Vagina (tissue), 2 donors: ENCODE data around the gene PXN.

Experiments used
- POLR2A ChIP-seq, 2 donors: fragments of 450-650 bp; IDR thresholded peaks; one replicate each; pipeline ENCODE4 v1.6.1; 2017; ENCODE audit warnings: antibody characterized with exemption in 2 of 2, mild to moderate bottlenecking in 2 of 2, moderate library complexity in 2 of 2
- POLR2AphosphoS5 ChIP-seq, 2 donors: sonication (generic); formaldehyde crosslinking; IDR thresholded peaks; one replicate each; pipeline ENCODE4 v1.9.0; 2017; ENCODE audit warnings: antibody characterized with exemption in 2 of 2, mild to moderate bottlenecking in 2 of 2, low read depth in 1 of 2; ENCODE audit not compliant: insufficient read depth in 1 of 2
- TF ChIP-seq, protein P1 (sequence below), 3 experiments: fragments of 450-650 bp in 2 of 3; fragments of 200-600 bp in 1 of 3; sonication (generic) in 1 of 3; IDR thresholded peaks; one replicate each; pipeline ENCODE4 v1.5.1; 2017 to 2019; ENCODE audit warnings: antibody characterized with exemption in 3 of 3, mild to moderate bottlenecking in 2 of 3, moderate library complexity in 2 of 3

DNA sequence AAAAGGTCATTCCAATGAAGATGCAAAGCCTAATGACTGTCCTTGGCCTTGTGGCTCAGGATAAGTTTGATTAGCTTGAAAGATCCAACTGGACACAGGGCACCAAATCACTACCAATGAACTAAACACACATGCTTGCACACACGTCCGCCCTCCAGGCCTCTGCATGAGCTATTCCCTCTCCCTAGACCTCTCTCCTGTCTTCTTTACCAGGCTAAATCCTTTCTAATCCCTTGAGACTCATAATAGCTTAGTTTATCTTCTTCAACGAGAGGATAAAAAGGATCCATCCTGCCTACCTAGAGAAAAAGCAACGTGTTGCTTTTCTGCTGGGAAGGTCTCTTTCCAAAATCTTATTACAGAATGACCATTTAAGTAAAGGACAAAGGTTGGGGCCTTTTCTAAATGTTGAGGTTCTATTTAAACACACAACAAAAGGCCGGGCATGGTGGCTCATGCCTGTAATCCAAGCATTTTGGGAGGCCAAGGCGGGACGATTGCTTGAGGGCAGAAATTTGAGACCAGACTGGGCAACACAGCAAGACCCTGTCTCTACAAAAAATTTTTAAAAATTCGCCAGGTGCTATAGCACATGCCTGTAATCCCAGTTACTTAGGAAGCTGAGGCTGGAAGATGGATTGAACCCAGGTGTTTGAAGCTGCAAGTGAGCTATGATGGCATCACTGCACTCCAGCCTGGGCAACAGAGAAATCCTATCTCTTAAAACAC, 22.4 kb downstream of the PXN start:
- TF ChIP-seq, protein P1, sequence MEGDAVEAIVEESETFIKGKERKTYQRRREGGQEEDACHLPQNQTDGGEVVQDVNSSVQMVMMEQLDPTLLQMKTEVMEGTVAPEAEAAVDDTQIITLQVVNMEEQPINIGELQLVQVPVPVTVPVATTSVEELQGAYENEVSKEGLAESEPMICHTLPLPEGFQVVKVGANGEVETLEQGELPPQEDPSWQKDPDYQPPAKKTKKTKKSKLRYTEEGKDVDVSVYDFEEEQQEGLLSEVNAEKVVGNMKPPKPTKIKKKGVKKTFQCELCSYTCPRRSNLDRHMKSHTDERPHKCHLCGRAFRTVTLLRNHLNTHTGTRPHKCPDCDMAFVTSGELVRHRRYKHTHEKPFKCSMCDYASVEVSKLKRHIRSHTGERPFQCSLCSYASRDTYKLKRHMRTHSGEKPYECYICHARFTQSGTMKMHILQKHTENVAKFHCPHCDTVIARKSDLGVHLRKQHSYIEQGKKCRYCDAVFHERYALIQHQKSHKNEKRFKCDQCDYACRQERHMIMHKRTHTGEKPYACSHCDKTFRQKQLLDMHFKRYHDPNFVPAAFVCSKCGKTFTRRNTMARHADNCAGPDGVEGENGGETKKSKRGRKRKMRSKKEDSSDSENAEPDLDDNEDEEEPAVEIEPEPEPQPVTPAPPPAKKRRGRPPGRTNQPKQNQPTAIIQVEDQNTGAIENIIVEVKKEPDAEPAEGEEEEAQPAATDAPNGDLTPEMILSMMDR (IDR thresholded peaks at IDR 0.05): no peak
- TF ChIP-seq POLR2AphosphoS5 (IDR thresholded peaks at IDR 0.05; ENCODE audit: insufficient read depth in 1 of 2, low read depth in 1 of 2) (no peak), POLR2A (IDR thresholded peaks at IDR 0.05) (no peak)
